ENCODE measurements around the gene CCDC170.
"Not testable (repeated sequence)": the region's sequence is repeated elsewhere in the genome, so short reads cannot be mapped to it uniquely, and the experiment has no call there.

The CCDC170 gene

GRCh38 chr6:151493804-151494234 lies at the start of gene CCDC170:
Gene CCDC170, plus strand, starts transcription at chr6:151494017. Its CDS starts 112 bp downstream, at chr6:151494129.
- no peak for FAIRE-seq
- no peak for DNase-seq (ENCODE audit: insufficient read length, low spot score)

- no peak for FAIRE-seq
- no peak for DNase-seq (ENCODE audit: insufficient read length, low spot score)
Observed at GRCh38 chr6:151445482-151445881, 48.3 kb upstream of the CCDC170 start.

- DNase-seq (ENCODE audit: insufficient read length, low spot score) (no peak), FAIRE-seq (no peak)
Observed at GRCh38 chr6:151447237-151447636, 46.6 kb upstream of the CCDC170 start.

GRCh38 chr6:151448623-151449022 lies 45.2 kb upstream of the CCDC170 start:
- FAIRE-seq: no peak

GRCh38 chr6:151450928-151451327 lies 42.9 kb upstream of the CCDC170 start:
- DNase-seq (ENCODE audit: insufficient read length, low spot score); FAIRE-seq: not testable (repeated sequence)

More at GRCh38 chr6:151448623-151449022, 45.2 kb upstream of the CCDC170 start:
- DNase-seq (ENCODE audit: insufficient read length, low spot score): no peak

GRCh38 chr6:151451417-151451949 lies 42.3 kb upstream of the CCDC170 start:
- peak; percentile 45 for FAIRE-seq

GRCh38 chr6:151451950-151452749 lies 41.7 kb upstream of the CCDC170 start, which contains the start of gene RMND1:
Gene RMND1, minus strand, starts transcription at chr6:151452126. Its CDS starts 6,315 bp downstream, at chr6:151445811.
- peak; percentile 99 for FAIRE-seq

More at GRCh38 chr6:151451417-151451949, 42.3 kb upstream of the CCDC170 start:
- no peak for DNase-seq (ENCODE audit: insufficient read length, low spot score)

GRCh38 chr6:151452750-151453427 lies 40.9 kb upstream of the CCDC170 start:
- DNase-seq (ENCODE audit: insufficient read length, low spot score): no peak
- FAIRE-seq: peak; percentile 37

More at GRCh38 chr6:151451950-151452749, 41.7 kb upstream of the CCDC170 start, which contains the start of gene RMND1:
- peak; percentile 96 for DNase-seq (ENCODE audit: insufficient read length, low spot score)

- DNase-seq (ENCODE audit: insufficient read length, low spot score); FAIRE-seq: not testable (repeated sequence)
Observed at GRCh38 chr6:151455751-151456398, 37.9 kb upstream of the CCDC170 start.

GRCh38 chr6:151461673-151462072 lies 32.1 kb upstream of the CCDC170 start:
- FAIRE-seq (no peak), DNase-seq (ENCODE audit: insufficient read length, low spot score) (no peak)

- DNase-seq (ENCODE audit: insufficient read length, low spot score) (no peak), FAIRE-seq (peak; percentile 31)
Observed at GRCh38 chr6:151464702-151465101, 29.1 kb upstream of the CCDC170 start.

- DNase-seq (ENCODE audit: insufficient read length, low spot score) (no peak), FAIRE-seq (peak; percentile 96)
Observed at GRCh38 chr6:151475653-151476523, 17.9 kb upstream of the CCDC170 start.

- FAIRE-seq: no peak
- no peak for DNase-seq (ENCODE audit: insufficient read length, low spot score)
Observed at GRCh38 chr6:151477726-151478125, 16.1 kb upstream of the CCDC170 start.

- DNase-seq (ENCODE audit: insufficient read length, low spot score) (no peak), FAIRE-seq (no peak)
Observed at GRCh38 chr6:151478670-151479069, 15.1 kb upstream of the CCDC170 start.

- DNase-seq (ENCODE audit: insufficient read length, low spot score) (no peak), FAIRE-seq (no peak)
Observed at GRCh38 chr6:151481786-151482185, 12.0 kb upstream of the CCDC170 start.

GRCh38 chr6:151482290-151482689 lies 11.5 kb upstream of the CCDC170 start:
- FAIRE-seq: no peak
- DNase-seq (ENCODE audit: insufficient read length, low spot score): no peak

- no peak for FAIRE-seq
- no peak for DNase-seq (ENCODE audit: insufficient read length, low spot score)
Observed at GRCh38 chr6:151483994-151484393, 9.8 kb upstream of the CCDC170 start.

- no peak for DNase-seq (ENCODE audit: insufficient read length, low spot score)
- no peak for FAIRE-seq
Observed at GRCh38 chr6:151488226-151488625, 5.6 kb upstream of the CCDC170 start.

- FAIRE-seq (no peak), DNase-seq (ENCODE audit: insufficient read length, low spot score) (no peak)
Observed at GRCh38 chr6:151490996-151491395, 2.8 kb upstream of the CCDC170 start.

Measured in GM19239 (cell line).